Measurements from ENCODE around the gene LDB2. TPM values are rescaled to one million over a fixed set of nuclear protein-coding genes. Genes with fewer than 3 reads are reported as not detected.

Gene LDB2
- total and polyA plus RNA-seq, 2 of the 8 experiments (the other 6 are each of a cell fraction or from before 2014, with no cell fraction given), result 57.0 to 140 TPM

- Histone ChIP-seq H2BK5ac (ENCODE audit: low read depth, low read length) (no peak overlapping the region), H3K79me1 (ENCODE audit: low read depth, low read length) (no peaks in the 10 kb centered on the region; the same call in 1 of the 2 replicates), H3K4ac (replicated peaks; ENCODE audit: insufficient read length, low read depth, low read length) (no peak overlapping the region), H2AFZ (ENCODE audit: low read length) (no peak overlapping the region), H4K20me1 (replicated peaks in 1 of 2; ENCODE audit: control insufficient read depth in 1 of 2, insufficient read depth in 2 of 2, low read length in 2 of 2) (no peaks in the 10 kb centered on the region), H3K23me2 (ENCODE audit: low read depth, low read length) (no peaks in the 10 kb centered on the region), H3K27ac (ENCODE audit: low read depth, low read length) (no peak overlapping the region), H2AK5ac (ENCODE audit: low read depth, low read length) (no peak overlapping the region), H3K4me2 (ENCODE audit: insufficient read depth in 1 of 2, low read depth in 2 of 2, low read length in 2 of 2) (no peak overlapping the region), H3K4me1 (replicated peaks in 1 of 4; ENCODE audit: control insufficient read depth in 3 of 4, insufficient read depth in 4 of 4, low read length in 3 of 4) (no peaks in the 10 kb centered on the region), H3K36me3 (ENCODE audit: control insufficient read depth in 2 of 4, insufficient read depth in 4 of 4, low read length in 3 of 4) (no peaks in the 10 kb centered on the region), H3K18ac (ENCODE audit: extremely low read depth, low read length) (no peak overlapping the region), H2BK20ac (ENCODE audit: low read length) (no peak overlapping the region), H3K79me2 (ENCODE audit: control insufficient read depth in 1 of 2, insufficient read depth in 2 of 2, low read length in 2 of 2) (no peaks in the 10 kb centered on the region), H2BK15ac (ENCODE audit: low read length) (no peak overlapping the region), H4K91ac (replicated peaks; ENCODE audit: insufficient read length, low read length) (no peak overlapping the region), H3K4me3 (ENCODE audit: extremely low read depth in 1 of 4, insufficient read depth in 2 of 4, low read depth in 3 of 4, low read length in 4 of 4) (no peak overlapping the region), H3K9me3 (ENCODE audit: insufficient read depth in 2 of 2, low read depth in 1 of 2, low read length in 1 of 2) (no peaks in the 10 kb centered on the region), H3K23ac (ENCODE audit: insufficient read length) (no peak overlapping the region), H3K56ac (replicated peaks; ENCODE audit: insufficient read length, low read depth, low read length) (no peak overlapping the region), H3K9ac (replicated peaks in 1 of 4; ENCODE audit: extremely low read depth in 1 of 4, low read depth in 3 of 4, low read length in 3 of 4) (no peak overlapping the region), H4K8ac (ENCODE audit: extremely low read depth, insufficient read depth, low read length) (no peak overlapping the region; the same call in 1 of the 2 replicates), H3K14ac (ENCODE audit: insufficient read length) (no peak overlapping the region), H2BK120ac (replicated peaks; ENCODE audit: low read depth, low read length) (no peak overlapping the region), H2BK12ac (ENCODE audit: low read depth, low read length) (no peak overlapping the region), H4K5ac (ENCODE audit: insufficient read length, low read depth, low read length) (no peak overlapping the region), H3K27me3 (replicated peaks in 1 of 4; ENCODE audit: control insufficient read depth in 3 of 4, extremely low read depth in 1 of 4, insufficient read depth in 3 of 4, low read length in 3 of 4) (no peaks in the 10 kb centered on the region)
- no peak for FAIRE-seq
- ChIA-PET POLR2A (ENCODE audit: partially characterized antibody) (no interaction called here), CTCF (ENCODE audit: partially characterized antibody) (interaction anchor here (0.6 to 1.1 kb wide), 4 partner anchors 9 to 443 kb away, joined by 3 read pairs; no protein-coding TSS in a partner anchor)
- WGBS, 2 experiments (ENCODE audit: extremely low coverage in 1 of 2, insufficient coverage in 1 of 2, insufficient read length in 1 of 2, insufficient replicate concordance in 2 of 2, low coverage in 1 of 2, low lambda C conversion rate in 2 of 2, missing lambda C conversion rate in 1 of 2), result 85% methylated on average over 5 of the region's 5 CpGs; no CpG with 5 or more reads in 1 of the 2 experiments
- TF ChIP-seq E2F6 (IDR thresholded peaks at IDR 0.05), result no peak
- TF ChIP-seq PHF8 (conservative IDR thresholded peaks at IDR 0.05; ENCODE audit: low read depth, low read length), result no peak
- no peak for TF ChIP-seq CBX8 (IDR thresholded peaks at IDR 0.05; ENCODE audit: borderline replicate concordance, low read depth, low read length)
- TF ChIP-seq RXRA (IDR thresholded peaks at IDR 0.05; ENCODE audit: insufficient read depth, low read depth, low read length), result no peak
- TF ChIP-seq CHD2 (IDR thresholded peaks at IDR 0.05; ENCODE audit: low read length), result no peak
- TF ChIP-seq CTCF (IDR thresholded peaks at IDR 0.05; ENCODE audit: control extremely low read depth in 1 of 3, insufficient read depth in 1 of 3, low read depth in 1 of 3, low read length in 3 of 3), result no peak
- no peak for DNase-seq (ENCODE audit: low read depth in 1 of 2, low spot score in 2 of 2)
Measured at GRCh38 chr4:16524911-16525554, 373.4 kb downstream of the LDB2 start.

All from H1 (cell line).